Measurements from ENCODE around the gene TC2N. TPM values are rescaled to one million over a fixed set of nuclear protein-coding genes. Genes with fewer than 3 reads are reported as not detected.
"Not testable (repeated sequence)": the region's sequence is repeated elsewhere in the genome, so short reads cannot be mapped to it uniquely, and the experiment has no call there.

Gene TC2N
- polyA plus RNA-seq, 1 experiment: 0.10 TPM

- TF ChIP-seq CTCF (IDR thresholded peaks at IDR 0.05; ENCODE audit: low read depth, low read length): no peak
- Histone ChIP-seq H3K27ac (ENCODE audit: low read depth, low read length) (no peak overlapping the region), H3K4me3 (ENCODE audit: low read depth, low read length) (no peak overlapping the region), H3K27me3 (ENCODE audit: control insufficient read depth, insufficient read depth, low read length) (peaks cover 2% of the 10 kb centered on the region), H3K9me3 (ENCODE audit: control insufficient read depth, insufficient read depth, low read length) (no peaks in the 10 kb centered on the region)
- no peak for DNase-seq (ENCODE audit: low read depth, low spot score)
- ChIA-PET POLR2A (no interaction called here), CTCF (no interaction called here)
Observed at GRCh38 chr14:91854327-91854934, 12.9 kb downstream of the TC2N start.

DNA sequence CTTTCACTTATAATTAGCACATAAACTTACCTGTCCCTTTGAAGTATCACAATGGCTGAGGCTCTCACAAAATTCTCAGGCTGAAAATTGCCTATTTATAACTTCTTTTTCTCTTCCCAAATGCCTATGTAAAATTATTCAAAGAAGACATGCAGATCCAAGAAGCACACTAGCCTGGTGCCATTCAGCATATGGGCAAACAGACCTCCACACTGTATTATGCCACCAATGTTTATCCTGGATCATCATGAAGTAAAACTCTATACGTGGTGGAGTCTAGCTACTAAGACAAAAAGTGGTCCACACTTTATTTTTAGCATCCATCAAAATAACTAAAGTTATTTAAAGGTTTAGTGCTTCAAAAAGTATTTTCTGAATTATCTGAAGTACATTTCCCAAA lies 15.8 kb downstream of the TC2N start:
- Histone ChIP-seq H3K9me3 (ENCODE audit: control insufficient read depth, insufficient read depth, low read length) (no peaks in the 10 kb centered on the region), H3K27ac (ENCODE audit: low read depth, low read length) (no peak overlapping the region), H3K27me3 (ENCODE audit: control insufficient read depth, insufficient read depth, low read length) (peaks cover 4% of the 10 kb centered on the region), H3K4me3 (ENCODE audit: low read depth, low read length) (no peak overlapping the region)
- POLR2A ChIA-PET: no interaction called here
- CTCF ChIA-PET: no interaction called here
- no peak for TF ChIP-seq CTCF (IDR thresholded peaks at IDR 0.05; ENCODE audit: low read depth, low read length)
- DNase-seq (ENCODE audit: low read depth, low spot score): no peak

- Histone ChIP-seq H3K9me3 (ENCODE audit: control insufficient read depth, insufficient read depth, low read length) (no peaks in the 10 kb centered on the region), H3K27ac (ENCODE audit: low read depth, low read length) (no peak overlapping the region), H3K27me3 (ENCODE audit: control insufficient read depth, insufficient read depth, low read length) (peaks cover 2% of the 10 kb centered on the region), H3K4me3 (ENCODE audit: low read depth, low read length) (no peak overlapping the region)
- TF ChIP-seq CTCF (IDR thresholded peaks at IDR 0.05; ENCODE audit: low read depth, low read length): no peak
- ChIA-PET POLR2A (no interaction called here), CTCF (no interaction called here)
- DNase-seq (ENCODE audit: low read depth, low spot score): no peak
Observed at GRCh38 chr14:91848504-91849001, 18.8 kb downstream of the TC2N start.

DNA sequence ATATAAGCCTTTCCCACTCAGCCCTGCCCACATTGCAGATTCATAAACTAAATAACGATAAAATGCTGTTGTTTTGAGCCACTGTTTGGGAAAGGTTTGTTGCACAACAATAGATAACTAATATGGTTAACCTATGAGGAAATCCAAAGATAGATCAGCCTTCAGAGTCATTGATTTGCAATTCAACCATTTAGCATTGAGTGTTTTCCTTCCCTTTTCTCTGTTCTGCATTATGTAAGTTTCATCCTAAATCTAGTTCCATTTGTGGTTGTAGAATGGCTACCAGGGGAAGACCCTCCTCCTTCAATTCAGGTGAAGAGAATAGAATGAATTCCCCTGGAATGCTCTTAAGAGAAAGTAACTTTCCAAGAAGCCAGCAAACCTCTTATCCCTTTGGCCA lies 19.6 kb downstream of the TC2N start:
- ChIA-PET POLR2A (no interaction called here), CTCF (no interaction called here)
- DNase-seq (ENCODE audit: low read depth, low spot score): no peak
- H3K27ac ChIP-seq (ENCODE audit: low read depth, low read length): no peak overlapping the region
- no peaks in the 10 kb centered on the region for H3K9me3 ChIP-seq (ENCODE audit: control insufficient read depth, insufficient read depth, low read length)
- peaks cover 2% of the 10 kb centered on the region for H3K27me3 ChIP-seq (ENCODE audit: control insufficient read depth, insufficient read depth, low read length)
- TF ChIP-seq CTCF (IDR thresholded peaks at IDR 0.05; ENCODE audit: low read depth, low read length): no peak
- no peak overlapping the region for H3K4me3 ChIP-seq (ENCODE audit: low read depth, low read length)

DNA sequence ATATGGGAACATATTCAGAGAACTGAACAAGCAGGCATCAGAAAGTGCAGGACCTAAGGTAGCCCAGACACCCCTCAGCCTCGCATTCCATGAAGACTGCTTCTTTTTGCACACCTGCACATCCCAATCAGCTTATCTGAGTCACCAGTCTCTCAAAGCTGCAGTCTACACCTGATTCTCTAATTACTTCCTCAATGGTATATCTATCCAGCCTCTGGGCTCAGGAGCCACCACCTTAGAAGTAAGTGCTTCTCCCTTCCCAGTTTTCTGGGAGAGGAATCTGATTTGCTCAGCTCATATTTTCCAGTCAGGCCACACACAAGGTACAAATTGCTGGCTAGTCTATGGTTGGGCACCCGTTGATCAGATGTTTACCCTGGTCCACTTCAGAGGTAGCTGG lies 21.7 kb downstream of the TC2N start:
- Histone ChIP-seq H3K27me3 (ENCODE audit: control insufficient read depth, insufficient read depth, low read length) (peaks cover 2% of the 10 kb centered on the region), H3K4me3 (ENCODE audit: low read depth, low read length) (no peak overlapping the region), H3K27ac (ENCODE audit: low read depth, low read length) (no peak overlapping the region), H3K9me3 (ENCODE audit: control insufficient read depth, insufficient read depth, low read length) (no peaks in the 10 kb centered on the region)
- DNase-seq (ENCODE audit: low read depth, low spot score): no peak
- ChIA-PET POLR2A (no interaction called here), CTCF (no interaction called here)
- TF ChIP-seq CTCF (IDR thresholded peaks at IDR 0.05; ENCODE audit: low read depth, low read length): no peak

GRCh38 chr14:91845056-91845455 lies 22.3 kb downstream of the TC2N start:
- H3K27me3 ChIP-seq (ENCODE audit: control insufficient read depth, insufficient read depth, low read length); CTCF ChIA-PET; H3K4me3 ChIP-seq (ENCODE audit: low read depth, low read length); DNase-seq (ENCODE audit: low read depth, low spot score); POLR2A ChIA-PET; H3K9me3 ChIP-seq (ENCODE audit: control insufficient read depth, insufficient read depth, low read length); H3K27ac ChIP-seq (ENCODE audit: low read depth, low read length): not testable (repeated sequence)

Data from AG04450 (cell line).